SK-N-SH (cell line): Measurements from ENCODE around the gene TMEM161B. TPM values are rescaled to one million over a fixed set of nuclear protein-coding genes. Genes with fewer than 3 reads are reported as not detected.

Experiments used
- CTCF ChIA-PET: fragments of 300-600, 350-600 bp; formaldehyde crosslinking; extraction: SDS; loops from one replicate; lab custom pipeline; 2021; lab: Yijun Ruan, JAX
- POLR2A ChIA-PET: fragments of 350-600 bp; sonication (Branson Sonifier 250); formaldehyde crosslinking; extraction: SDS; loops from one replicate; lab custom pipeline; 2020; ENCODE audit warnings: antibody characterized with exemption, inconsistent platforms; lab: Yijun Ruan, JAX
- DNase-seq: peaks from one replicate; pipeline ENCODE4 v3.0.0; 2012
- H2AFZ ChIP-seq: fragments of 200-600 bp; sonication (generic); 2 replicates; pipeline ENCODE4 v1.8.1; 2016; ENCODE audit warnings: antibody characterized with exemption, mild to moderate bottlenecking, low read depth
- H3F3A ChIP-seq: fragments of 200-600 bp; sonication (generic); replicated peaks from 2 replicates; pipeline ENCODE3; 2016; ENCODE audit warnings: antibody characterized with exemption, mild to moderate bottlenecking; ENCODE audit not compliant: insufficient read depth
- H3K27ac ChIP-seq, 2 experiments: fragments of 200-500 bp in 1 of 2; fragments of 200-600 bp in 1 of 2; sonication (Bioruptor generic) in 1 of 2; sonication (generic), shearing (Covaris generic) in 1 of 2; 2 replicates each; pipeline versions ENCODE4 v1.5.1 to v1.6.1; 2014 to 2016; ENCODE audit warnings: low read depth in 2 of 2, inconsistent platforms in 1 of 2, low read length in 1 of 2, mild to moderate bottlenecking in 1 of 2, mixed read lengths in 1 of 2
- H3K27me3 ChIP-seq: fragments of 200-600 bp; sonication (generic), shearing (Covaris generic); 2 replicates; pipeline ENCODE4 v1.6.1; 2016; ENCODE audit warnings: mixed run types; ENCODE audit not compliant: insufficient read depth
- H3K36me3 ChIP-seq, 2 experiments: fragments of 200-500 bp in 1 of 2; fragments of 200-600 bp in 1 of 2; sonication (Bioruptor generic) in 1 of 2; sonication (generic) in 1 of 2; replicated peaks in 1 of 2; 2 replicates each; pipeline versions ENCODE3 to v1.5.1; 2014 to 2016; ENCODE audit warnings: low read length in 1 of 2, mild to moderate bottlenecking in 1 of 2; ENCODE audit not compliant: insufficient read depth in 2 of 2, control insufficient read depth in 1 of 2
- H3K4me1 ChIP-seq, 2 experiments: fragments of 200-500 bp in 1 of 2; fragments of 200-600 bp in 1 of 2; sonication (Bioruptor generic) in 1 of 2; sonication (generic), shearing (Covaris generic) in 1 of 2; 2 replicates each; pipeline versions ENCODE4 v1.5.1 to v1.6.1; 2014 to 2016; ENCODE audit warnings: low read depth in 1 of 2, low read length in 1 of 2, mixed run types in 1 of 2; ENCODE audit not compliant: insufficient read depth in 2 of 2, control insufficient read depth in 1 of 2
- H3K4me2 ChIP-seq: fragments of 200-600 bp; sonication (generic), shearing (Covaris generic); 2 replicates; pipeline ENCODE4 v1.6.1; 2017; ENCODE audit warnings: mixed run types
- H3K4me3 ChIP-seq, 2 experiments: fragments of 200-500 bp in 1 of 2; fragments of 200-600 bp in 1 of 2; sonication (Bioruptor generic) in 1 of 2; sonication (generic), shearing (Covaris generic) in 1 of 2; 2 replicates each; pipeline versions ENCODE4 v1.5.1 to v1.8.1; 2014 to 2016; ENCODE audit warnings: low read depth in 2 of 2, inconsistent platforms in 1 of 2, low read length in 1 of 2, mild to moderate bottlenecking in 1 of 2, mixed read lengths in 1 of 2, moderate library complexity in 1 of 2
- H3K79me2 ChIP-seq: fragments of 200-600 bp; sonication (generic); 2 replicates; pipeline ENCODE4 v1.8.1; 2017; ENCODE audit warnings: mild to moderate bottlenecking; ENCODE audit not compliant: insufficient read depth
- H3K9ac ChIP-seq: fragments of 200-600 bp; sonication (generic); 2 replicates; pipeline ENCODE4 v1.6.1; 2017; ENCODE audit warnings: mixed run types
- H3K9me2 ChIP-seq: fragments of 200-600 bp; sonication (generic); 2 replicates; pipeline ENCODE4 v1.6.1; 2017; ENCODE audit warnings: mixed run types
- H3K9me3 ChIP-seq: fragments of 200-600 bp; sonication (generic); 2 replicates; pipeline ENCODE4 v1.6.1; 2017; ENCODE audit warnings: mixed run types, mild to moderate bottlenecking, moderate library complexity
- H4K20me1 ChIP-seq: fragments of 200-600 bp; sonication (generic); 2 replicates; pipeline ENCODE4 v1.6.1; 2017; ENCODE audit warnings: mild to moderate bottlenecking, mixed run types; ENCODE audit not compliant: insufficient read depth
- CHD2 ChIP-seq: fragments of 150-350 bp; IDR thresholded peaks from 2 replicates; pipeline ENCODE4 v1.6.1; 2018; ENCODE audit warnings: low read length; ENCODE audit not compliant: partially characterized antibody
- ELF1 ChIP-seq: IDR thresholded peaks from 2 replicates; pipeline ENCODE4 v1.4.0; 2012
- EP300 ChIP-seq, 2 experiments: IDR thresholded peaks; 2 replicates each; pipeline versions ENCODE4 v1.4.0 to v1.6.1; 2012; ENCODE audit warnings: borderline replicate concordance in 1 of 2, low read depth in 1 of 2, low read length in 1 of 2
- EZH2phosphoT487 ChIP-seq: fragments of 200-600 bp; sonication (generic); IDR thresholded peaks from 2 replicates; pipeline ENCODE4 v1.6.1; 2017; ENCODE audit warnings: low read depth, mixed run types, mild to moderate bottlenecking, antibody characterized with exemption, moderate library complexity, borderline replicate concordance
- FOXJ3 ChIP-seq: sonication (generic); formaldehyde crosslinking; IDR thresholded peaks from 2 replicates; pipeline ENCODE4 v1.5.1; 2020; ENCODE audit warnings: mild to moderate bottlenecking, missing genetic modification reagents
- FOXM1 ChIP-seq: IDR thresholded peaks from 2 replicates; pipeline ENCODE4 v1.4.0; 2012; ENCODE audit warnings: low read depth, mild to moderate bottlenecking
- GABPA ChIP-seq: IDR thresholded peaks from 2 replicates; pipeline ENCODE4 v1.4.0; 2012; ENCODE audit warnings: low read depth, mild to moderate bottlenecking
- GATA2 ChIP-seq: sonication (generic); formaldehyde crosslinking; IDR thresholded peaks from 2 replicates; pipeline ENCODE4 v1.5.0; 2020; ENCODE audit warnings: mild to moderate bottlenecking, missing genetic modification reagents
- MEF2A ChIP-seq: IDR thresholded peaks from 2 replicates; pipeline ENCODE4 v1.4.0; 2012; ENCODE audit warnings: low read depth, borderline replicate concordance
- MXI1 ChIP-seq: IDR thresholded peaks from 2 replicates; pipeline ENCODE4 v1.6.1; 2012; ENCODE audit warnings: mild to moderate bottlenecking, low read depth, low read length, improper control_type of control experiment
- RAD21 ChIP-seq: IDR thresholded peaks from 2 replicates; pipeline ENCODE4 v1.6.1; 2012; ENCODE audit warnings: mild to moderate bottlenecking, low read length
- SMC3 ChIP-seq: IDR thresholded peaks from 2 replicates; pipeline ENCODE4 v1.6.1; 2012; ENCODE audit warnings: low read depth, low read length, improper control_type of control experiment
- WGBS: methylation state at CpG from one replicate; pipeline ENCODE4 v1.1.6; 2017; ENCODE audit warnings: low lambda C conversion rate; 5-methylcytosine and 5-hydroxymethylcytosine counted together
- polyA plus RNA-seq, 3 experiments: library from polyadenylated mRNA; depleted of rRNA; stranded (reverse); fragments of >200 nt; gene quantifications; 2 replicates each; pipeline ENCODE4 v1.2.3, GENCODE V29; 2012
- TF ChIP-seq, protein P1 (sequence below): IDR thresholded peaks from 2 replicates; pipeline ENCODE4 v1.4.0; 2012; ENCODE audit warnings: low read depth, borderline replicate concordance
- TF ChIP-seq, protein P2 (sequence below): IDR thresholded peaks from 2 replicates; pipeline ENCODE4 v1.4.0; 2012; ENCODE audit warnings: low read depth, borderline replicate concordance
- TF ChIP-seq, protein P3 (sequence below): fragments of 150-350 bp; IDR thresholded peaks from 2 replicates; pipeline ENCODE4 v1.6.1; 2017; ENCODE audit warnings: antibody characterized with exemption, low read length, low read depth, borderline replicate concordance
- TF ChIP-seq, protein P4 (sequence below): IDR thresholded peaks from 2 replicates; pipeline ENCODE4 v1.6.1; 2012; ENCODE audit warnings: mild to moderate bottlenecking, low read depth, low read length, moderate library complexity

Gene TMEM161B
- polyA plus RNA-seq, 1 of the 3 experiments (the other 2 are of a cell fraction), result 8.0 TPM

DNA sequence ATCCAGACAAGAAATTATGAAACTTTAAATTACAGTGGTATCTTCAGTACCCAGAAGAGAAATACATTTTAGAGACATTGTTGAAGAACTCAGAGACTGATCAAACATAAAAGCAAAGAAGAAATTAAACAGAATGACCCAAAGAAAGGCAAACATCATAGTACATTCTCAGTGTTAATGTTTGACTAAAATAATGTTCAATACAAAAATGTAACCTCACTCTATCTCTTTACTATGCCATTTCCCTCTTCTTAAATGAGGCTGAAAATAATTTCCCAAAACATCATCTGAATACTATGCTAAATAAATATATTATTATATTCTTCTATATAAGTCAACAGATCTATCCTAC lies 22.8 kb downstream of the TMEM161B start (continued):
- TF ChIP-seq, protein P1, sequence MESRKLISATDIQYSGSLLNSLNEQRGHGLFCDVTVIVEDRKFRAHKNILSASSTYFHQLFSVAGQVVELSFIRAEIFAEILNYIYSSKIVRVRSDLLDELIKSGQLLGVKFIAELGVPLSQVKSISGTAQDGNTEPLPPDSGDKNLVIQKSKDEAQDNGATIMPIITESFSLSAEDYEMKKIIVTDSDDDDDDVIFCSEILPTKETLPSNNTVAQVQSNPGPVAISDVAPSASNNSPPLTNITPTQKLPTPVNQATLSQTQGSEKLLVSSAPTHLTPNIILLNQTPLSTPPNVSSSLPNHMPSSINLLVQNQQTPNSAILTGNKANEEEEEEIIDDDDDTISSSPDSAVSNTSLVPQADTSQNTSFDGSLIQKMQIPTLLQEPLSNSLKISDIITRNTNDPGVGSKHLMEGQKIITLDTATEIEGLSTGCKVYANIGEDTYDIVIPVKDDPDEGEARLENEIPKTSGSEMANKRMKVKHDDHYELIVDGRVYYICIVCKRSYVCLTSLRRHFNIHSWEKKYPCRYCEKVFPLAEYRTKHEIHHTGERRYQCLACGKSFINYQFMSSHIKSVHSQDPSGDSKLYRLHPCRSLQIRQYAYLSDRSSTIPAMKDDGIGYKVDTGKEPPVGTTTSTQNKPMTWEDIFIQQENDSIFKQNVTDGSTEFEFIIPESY, result no peak
- TF ChIP-seq MXI1, result no peak
- TF ChIP-seq FOXJ3, result no peak
- no peak for TF ChIP-seq EP300 (IDR thresholded peaks at IDR 0.05; ENCODE audit: borderline replicate concordance in 1 of 2, low read depth in 1 of 2, low read length in 1 of 2)
- no peak for TF ChIP-seq ELF1
- TF ChIP-seq, protein P2, sequence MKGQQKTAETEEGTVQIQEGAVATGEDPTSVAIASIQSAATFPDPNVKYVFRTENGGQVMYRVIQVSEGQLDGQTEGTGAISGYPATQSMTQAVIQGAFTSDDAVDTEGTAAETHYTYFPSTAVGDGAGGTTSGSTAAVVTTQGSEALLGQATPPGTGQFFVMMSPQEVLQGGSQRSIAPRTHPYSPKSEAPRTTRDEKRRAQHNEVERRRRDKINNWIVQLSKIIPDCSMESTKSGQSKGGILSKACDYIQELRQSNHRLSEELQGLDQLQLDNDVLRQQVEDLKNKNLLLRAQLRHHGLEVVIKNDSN, result no peak
- TF ChIP-seq, all 33 proteins: peak for 0

DNA sequence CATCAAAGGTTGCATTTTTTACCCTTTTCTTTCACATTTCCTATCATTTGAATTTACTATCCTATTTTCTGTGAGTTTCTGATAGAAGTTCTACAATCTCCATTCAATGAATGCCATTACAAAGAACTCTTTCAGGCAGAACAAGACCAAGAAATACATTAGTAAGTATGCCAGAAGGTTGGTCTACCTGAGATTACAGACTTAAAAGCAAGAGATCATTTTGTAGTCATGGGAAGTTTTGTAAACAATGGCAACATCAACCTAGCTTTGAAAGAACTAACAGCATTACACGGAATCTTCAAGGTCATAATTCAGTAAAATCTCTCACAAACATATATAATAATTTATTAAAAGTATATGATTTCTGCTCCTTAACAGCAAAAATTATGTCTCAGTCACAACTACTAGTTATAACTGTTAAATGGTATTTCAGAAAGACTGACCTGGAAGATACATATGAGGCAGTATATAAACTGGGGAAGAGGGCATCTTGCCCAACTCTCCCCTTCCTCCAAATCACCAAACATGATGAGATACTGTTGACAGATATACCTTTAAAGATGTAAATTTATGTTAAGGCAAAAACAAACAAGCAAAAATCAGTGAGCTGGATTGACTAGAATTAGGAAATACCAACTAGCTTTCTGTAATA lies 23.3 kb downstream of the TMEM161B start:
- Histone ChIP-seq H3K4me3 (no peak overlapping the region), H3K9me2 (no peaks in the 10 kb centered on the region), H3K27ac (no peak overlapping the region), H3K4me1 (peaks cover 0 to 12% of the 10 kb centered on the region in 2 experiments; a peak in 3 of 4 replicates), H4K20me1 (peaks cover 19% of the 10 kb centered on the region), H3K9ac (no peak overlapping the region), H3K4me2 (no peak overlapping the region), H3F3A (no peaks in the 10 kb centered on the region), H3K36me3 (peaks cover 0 to 4% of the 10 kb centered on the region in 2 experiments), H2AFZ (no peak overlapping the region), H3K9me3 (no peaks in the 10 kb centered on the region), H3K79me2 (peaks cover 76% of the 10 kb centered on the region), H3K27me3 (no peaks in the 10 kb centered on the region)
- CTCF ChIA-PET, result interaction anchor here (0.6 kb wide), 1 partner anchor 451 kb away, joined by 3 read pairs; no protein-coding TSS in a partner anchor
- WGBS, result 95% methylated on average over 1 of the region's 1 CpG
- TF ChIP-seq CHD2, result no peak
- TF ChIP-seq MEF2A, result no peak
- TF ChIP-seq RAD21, result no peak
- no peak for TF ChIP-seq EP300 (IDR thresholded peaks at IDR 0.05; ENCODE audit: borderline replicate concordance in 1 of 2, low read depth in 1 of 2, low read length in 1 of 2)
- POLR2A ChIA-PET, result no interaction called here
- DNase-seq, result no peak

DNA sequence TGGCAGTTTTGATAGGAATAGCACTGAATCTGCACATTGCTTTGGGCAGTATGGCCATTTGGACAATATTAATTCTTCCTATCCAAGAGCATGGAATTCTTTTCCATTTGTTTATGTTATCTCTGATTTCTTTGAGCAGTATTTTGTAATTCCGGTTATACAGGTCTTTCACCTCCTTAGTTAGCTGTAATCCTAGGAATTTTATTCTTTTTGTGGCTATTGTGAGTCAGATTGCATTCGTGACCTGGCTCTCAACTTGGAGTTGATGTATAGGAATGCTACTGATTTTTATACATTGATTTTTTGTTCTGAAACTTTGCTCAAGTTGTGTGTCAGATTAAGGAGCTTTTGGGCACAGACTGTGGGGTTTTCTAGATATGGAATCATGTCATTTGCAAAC lies 24.0 kb downstream of the TMEM161B start:
- Histone ChIP-seq H2AFZ (no peak overlapping the region), H4K20me1 (peaks cover 17% of the 10 kb centered on the region), H3K4me3 (no peak overlapping the region), H3K27me3 (no peaks in the 10 kb centered on the region), H3K9me2 (no peaks in the 10 kb centered on the region), H3K4me1 (peaks cover 0 to 12% of the 10 kb centered on the region in 2 experiments; a peak in 3 of 4 replicates), H3K36me3 (peaks cover 5 to 9% of the 10 kb centered on the region in 2 experiments), H3K9me3 (no peaks in the 10 kb centered on the region), H3F3A (no peaks in the 10 kb centered on the region), H3K9ac (no peak overlapping the region), H3K79me2 (peaks cover 76% of the 10 kb centered on the region), H3K4me2 (no peak overlapping the region), H3K27ac (no peak overlapping the region)
- DNase-seq, result no peak
- CTCF ChIA-PET, result interaction anchor here (0.6 kb wide), 1 partner anchor 452 kb away, joined by 3 read pairs; no protein-coding TSS in a partner anchor
- WGBS, result 95% methylated on average over 2 of the region's 2 CpGs
- POLR2A ChIA-PET, result no interaction called here
- TF ChIP-seq EZH2phosphoT487 (no peak), ELF1 (no peak), GATA2 (no peak), GABPA (no peak), EP300 (IDR thresholded peaks at IDR 0.05; ENCODE audit: borderline replicate concordance in 1 of 2, low read depth in 1 of 2, low read length in 1 of 2) (no peak), FOXM1 (no peak), SMC3 (no peak), MXI1 (no peak), CHD2 (no peak)
- TF ChIP-seq, protein P3, sequence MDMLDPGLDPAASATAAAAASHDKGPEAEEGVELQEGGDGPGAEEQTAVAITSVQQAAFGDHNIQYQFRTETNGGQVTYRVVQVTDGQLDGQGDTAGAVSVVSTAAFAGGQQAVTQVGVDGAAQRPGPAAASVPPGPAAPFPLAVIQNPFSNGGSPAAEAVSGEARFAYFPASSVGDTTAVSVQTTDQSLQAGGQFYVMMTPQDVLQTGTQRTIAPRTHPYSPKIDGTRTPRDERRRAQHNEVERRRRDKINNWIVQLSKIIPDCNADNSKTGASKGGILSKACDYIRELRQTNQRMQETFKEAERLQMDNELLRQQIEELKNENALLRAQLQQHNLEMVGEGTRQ, result no peak
- TF ChIP-seq, protein P4, sequence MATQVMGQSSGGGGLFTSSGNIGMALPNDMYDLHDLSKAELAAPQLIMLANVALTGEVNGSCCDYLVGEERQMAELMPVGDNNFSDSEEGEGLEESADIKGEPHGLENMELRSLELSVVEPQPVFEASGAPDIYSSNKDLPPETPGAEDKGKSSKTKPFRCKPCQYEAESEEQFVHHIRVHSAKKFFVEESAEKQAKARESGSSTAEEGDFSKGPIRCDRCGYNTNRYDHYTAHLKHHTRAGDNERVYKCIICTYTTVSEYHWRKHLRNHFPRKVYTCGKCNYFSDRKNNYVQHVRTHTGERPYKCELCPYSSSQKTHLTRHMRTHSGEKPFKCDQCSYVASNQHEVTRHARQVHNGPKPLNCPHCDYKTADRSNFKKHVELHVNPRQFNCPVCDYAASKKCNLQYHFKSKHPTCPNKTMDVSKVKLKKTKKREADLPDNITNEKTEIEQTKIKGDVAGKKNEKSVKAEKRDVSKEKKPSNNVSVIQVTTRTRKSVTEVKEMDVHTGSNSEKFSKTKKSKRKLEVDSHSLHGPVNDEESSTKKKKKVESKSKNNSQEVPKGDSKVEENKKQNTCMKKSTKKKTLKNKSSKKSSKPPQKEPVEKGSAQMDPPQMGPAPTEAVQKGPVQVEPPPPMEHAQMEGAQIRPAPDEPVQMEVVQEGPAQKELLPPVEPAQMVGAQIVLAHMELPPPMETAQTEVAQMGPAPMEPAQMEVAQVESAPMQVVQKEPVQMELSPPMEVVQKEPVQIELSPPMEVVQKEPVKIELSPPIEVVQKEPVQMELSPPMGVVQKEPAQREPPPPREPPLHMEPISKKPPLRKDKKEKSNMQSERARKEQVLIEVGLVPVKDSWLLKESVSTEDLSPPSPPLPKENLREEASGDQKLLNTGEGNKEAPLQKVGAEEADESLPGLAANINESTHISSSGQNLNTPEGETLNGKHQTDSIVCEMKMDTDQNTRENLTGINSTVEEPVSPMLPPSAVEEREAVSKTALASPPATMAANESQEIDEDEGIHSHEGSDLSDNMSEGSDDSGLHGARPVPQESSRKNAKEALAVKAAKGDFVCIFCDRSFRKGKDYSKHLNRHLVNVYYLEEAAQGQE, result no peak
